Measurements from ENCODE around the gene DBR1.

The DBR1 gene

DNA sequence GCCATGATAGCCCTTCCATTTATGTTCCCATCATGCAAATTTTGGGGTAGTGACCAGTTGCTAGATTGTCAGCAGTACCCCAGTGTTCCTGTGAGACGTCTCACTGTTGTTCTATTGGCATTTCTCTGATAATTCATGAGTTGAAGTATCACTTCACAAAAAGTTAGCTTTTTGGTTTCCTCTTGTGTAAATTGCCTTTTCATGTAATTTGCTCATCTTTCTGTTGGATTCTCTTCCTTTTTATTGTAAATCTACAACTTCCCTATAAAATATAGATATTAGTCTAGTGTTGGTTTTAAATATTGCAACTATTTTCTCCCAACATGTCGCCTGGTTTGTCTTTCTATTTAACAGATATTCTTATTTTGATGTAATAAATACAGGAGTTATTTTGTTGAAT, 35.0 kb downstream of the DBR1 start:
- Histone ChIP-seq H3K9me3 (ENCODE audit: control insufficient read depth, insufficient read depth, low read depth, low read length) (no peaks in the 10 kb centered on the region), H3K4me1 (ENCODE audit: control insufficient read depth, insufficient read depth, low read length) (0 out of 2 replicates have a peak, but pooled peaks cover 4% of the 10 kb centered on the region), H3K4me3 (ENCODE audit: low read depth, low read length) (no peak overlapping the region), H3K27me3 (ENCODE audit: control insufficient read depth, insufficient read depth, low read length) (no peaks in the 10 kb centered on the region), H3K9ac (ENCODE audit: low read length) (no peak overlapping the region), H3K36me3 (ENCODE audit: control insufficient read depth, insufficient read depth, low read length) (no peaks in the 10 kb centered on the region), H3K27ac (ENCODE audit: low read depth, low read length) (no peak overlapping the region)

DNA sequence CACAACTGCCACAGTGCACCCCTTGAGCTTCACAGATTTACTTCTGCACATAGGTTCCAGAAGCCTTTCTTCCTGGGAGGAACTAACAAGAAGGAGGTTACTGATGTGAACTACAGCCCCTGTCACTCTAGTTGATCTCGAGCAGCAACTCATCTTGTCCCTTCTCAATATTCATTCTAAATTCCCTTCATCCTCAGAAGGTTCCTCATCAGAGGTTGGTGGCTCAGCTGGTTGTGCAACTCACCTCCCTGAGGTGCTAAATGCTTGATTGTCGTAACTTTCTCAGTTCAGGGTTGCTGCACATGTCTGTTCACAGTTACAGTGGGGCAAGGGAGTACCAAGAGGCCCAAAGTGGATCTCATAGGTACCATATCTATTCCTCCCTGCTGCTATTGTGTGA, 36.9 kb downstream of the DBR1 start:
- H3K27ac ChIP-seq (ENCODE audit: low read depth, low read length), result no peak overlapping the region
- 0 out of 2 replicates have a peak, but pooled peaks cover 4% of the 10 kb centered on the region for H3K4me1 ChIP-seq (ENCODE audit: control insufficient read depth, insufficient read depth, low read length)
- no peak overlapping the region for H3K9ac ChIP-seq (ENCODE audit: low read length)
- H3K36me3 ChIP-seq (ENCODE audit: control insufficient read depth, insufficient read depth, low read length), result no peaks in the 10 kb centered on the region
- no peaks in the 10 kb centered on the region for H3K9me3 ChIP-seq (ENCODE audit: control insufficient read depth, insufficient read depth, low read depth, low read length)
- H3K27me3 ChIP-seq (ENCODE audit: control insufficient read depth, insufficient read depth, low read length), result no peaks in the 10 kb centered on the region
- no peak overlapping the region for H3K4me3 ChIP-seq (ENCODE audit: low read depth, low read length)

DNA sequence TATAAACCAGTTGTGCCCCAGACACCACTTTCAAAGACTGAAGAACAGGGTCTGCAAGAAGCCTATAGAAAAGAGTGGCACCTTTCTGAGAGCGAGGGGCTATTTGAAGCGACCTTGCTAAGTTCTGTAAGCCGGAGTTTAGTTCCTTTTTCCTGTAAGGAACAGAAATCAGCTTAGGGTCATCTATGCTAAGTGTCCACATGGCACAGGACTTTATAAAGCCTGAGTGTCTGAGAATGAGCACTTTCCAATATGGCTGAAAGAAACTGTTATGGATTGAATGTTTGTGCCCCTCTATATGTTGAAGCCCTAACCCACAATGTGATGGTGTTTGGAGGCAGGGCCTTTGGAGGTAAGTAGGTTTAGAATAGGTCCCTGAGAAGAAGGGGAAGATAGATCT, 38.5 kb downstream of the DBR1 start:
- H3K27me3 ChIP-seq (ENCODE audit: control insufficient read depth, insufficient read depth, low read length), result no peaks in the 10 kb centered on the region
- H3K9me3 ChIP-seq (ENCODE audit: control insufficient read depth, insufficient read depth, low read depth, low read length), result no peaks in the 10 kb centered on the region
- no peak overlapping the region for H3K4me3 ChIP-seq (ENCODE audit: low read depth, low read length)
- H3K4me1 ChIP-seq (ENCODE audit: control insufficient read depth, insufficient read depth, low read length), result 0 out of 2 replicates have a peak, but pooled peaks cover 4% of the 10 kb centered on the region
- H3K27ac ChIP-seq (ENCODE audit: low read depth, low read length), result no peak overlapping the region
- no peaks in the 10 kb centered on the region for H3K36me3 ChIP-seq (ENCODE audit: control insufficient read depth, insufficient read depth, low read length)
- H3K9ac ChIP-seq (ENCODE audit: low read length), result no peak overlapping the region

DNA sequence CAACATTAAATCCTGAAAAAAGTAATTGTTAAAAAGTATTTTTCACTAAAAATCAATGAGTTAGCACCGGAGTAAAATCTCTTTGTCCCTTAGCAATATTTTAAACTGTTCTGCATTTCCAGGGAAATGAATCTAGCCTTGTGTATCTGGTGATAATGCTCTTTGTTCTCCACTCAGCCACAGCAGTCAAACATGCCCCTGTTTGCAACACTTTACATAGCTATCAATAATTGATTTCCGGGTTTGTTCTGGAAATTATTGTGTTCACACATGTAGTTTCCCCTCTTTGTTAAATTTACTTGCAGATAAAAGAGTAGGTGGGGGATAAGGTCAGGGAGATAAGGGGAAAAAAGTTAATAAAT, 38.9 kb downstream of the DBR1 start:
- Histone ChIP-seq H3K9ac (ENCODE audit: low read length) (no peak overlapping the region), H3K27ac (ENCODE audit: low read depth, low read length) (no peak overlapping the region), H3K9me3 (ENCODE audit: control insufficient read depth, insufficient read depth, low read depth, low read length) (no peaks in the 10 kb centered on the region), H3K36me3 (ENCODE audit: control insufficient read depth, insufficient read depth, low read length) (no peaks in the 10 kb centered on the region), H3K4me1 (ENCODE audit: control insufficient read depth, insufficient read depth, low read length) (0 out of 2 replicates have a peak, but pooled peaks cover 4% of the 10 kb centered on the region), H3K27me3 (ENCODE audit: control insufficient read depth, insufficient read depth, low read length) (no peaks in the 10 kb centered on the region), H3K4me3 (ENCODE audit: low read depth, low read length) (no peak overlapping the region)

DNA sequence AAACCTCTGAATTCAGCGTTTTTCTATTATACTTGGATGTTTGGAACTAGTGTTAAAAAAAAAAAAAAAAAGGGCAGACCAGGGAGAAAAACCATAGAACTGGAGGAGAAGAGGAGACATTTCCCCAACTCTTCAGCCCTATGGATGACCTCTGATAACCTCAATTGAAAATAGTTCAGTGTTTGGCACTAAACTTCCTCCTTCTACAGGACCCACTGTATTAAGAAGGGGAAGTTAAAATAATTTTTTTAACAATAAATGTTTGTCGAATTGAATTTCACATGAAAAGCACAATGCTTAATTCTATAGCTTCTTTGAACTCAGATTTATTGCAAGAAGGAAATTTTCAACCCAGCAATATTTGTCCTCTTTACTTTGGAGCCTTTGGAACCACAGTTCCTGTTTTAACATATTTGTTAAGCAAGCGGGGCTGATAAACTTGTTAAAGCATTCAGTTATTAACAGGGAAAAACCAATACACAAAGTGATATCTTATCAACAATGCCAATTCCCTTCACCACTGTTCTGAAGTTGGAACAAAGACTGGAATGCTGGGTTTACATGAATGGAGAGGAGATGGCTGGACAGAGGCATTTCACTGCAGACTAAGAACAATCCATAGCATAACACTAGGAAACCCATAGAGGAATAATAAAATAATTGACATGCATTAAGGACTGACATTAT, 39.4 kb downstream of the DBR1 start:
- Histone ChIP-seq H3K9me3 (ENCODE audit: control insufficient read depth, insufficient read depth, low read depth, low read length) (no peaks in the 10 kb centered on the region), H3K4me3 (ENCODE audit: low read depth, low read length) (no peak overlapping the region), H3K27me3 (ENCODE audit: control insufficient read depth, insufficient read depth, low read length) (no peaks in the 10 kb centered on the region), H3K9ac (ENCODE audit: low read length) (no peak overlapping the region), H3K27ac (ENCODE audit: low read depth, low read length) (no peak overlapping the region), H3K36me3 (ENCODE audit: control insufficient read depth, insufficient read depth, low read length) (no peaks in the 10 kb centered on the region), H3K4me1 (ENCODE audit: control insufficient read depth, insufficient read depth, low read length) (0 out of 2 replicates have a peak, but pooled peaks cover 4% of the 10 kb centered on the region)

DNA sequence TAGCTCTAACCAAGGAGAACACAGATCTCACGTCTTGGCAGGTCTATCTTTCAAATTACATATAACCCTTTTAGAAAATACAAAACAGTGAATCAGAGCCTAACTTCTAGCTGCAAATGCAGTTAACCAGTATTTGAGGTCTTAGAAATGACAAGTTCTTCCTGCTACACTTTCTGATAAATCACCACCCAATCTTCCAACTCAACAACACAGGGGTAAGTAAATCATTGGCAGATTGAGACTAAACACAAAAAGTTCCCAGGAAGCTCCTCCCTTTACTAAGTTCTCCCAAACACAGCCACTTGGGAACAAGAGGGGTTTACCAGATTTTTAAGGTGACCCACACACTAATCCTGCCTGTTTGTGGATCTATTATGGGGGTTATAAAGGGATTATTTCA, 42.5 kb downstream of the DBR1 start, which contains the start of gene A4GNT:
TSS of gene A4GNT (minus strand) at position 152 of the 400 bp plus-strand sequence. CDS start 1,134 bp downstream, outside the sequence.
- Histone ChIP-seq H3K9ac (ENCODE audit: low read length) (no peak within 1 kb of the TSS), H3K9me3 (ENCODE audit: control insufficient read depth, insufficient read depth, low read depth, low read length) (no peaks in the 10 kb centered on the region), H3K4me3 (ENCODE audit: low read depth, low read length) (no peak within 1 kb of the TSS), H3K27me3 (ENCODE audit: control insufficient read depth, insufficient read depth, low read length) (no peaks in the 10 kb centered on the region), H3K4me1 (ENCODE audit: control insufficient read depth, insufficient read depth, low read length) (0 out of 2 replicates have a peak, but pooled peaks cover 4% of the 10 kb centered on the region), H3K27ac (ENCODE audit: low read depth, low read length) (no peak within 1 kb of the TSS), H3K36me3 (ENCODE audit: control insufficient read depth, insufficient read depth, low read length) (no peaks in the 10 kb centered on the region)

DNA sequence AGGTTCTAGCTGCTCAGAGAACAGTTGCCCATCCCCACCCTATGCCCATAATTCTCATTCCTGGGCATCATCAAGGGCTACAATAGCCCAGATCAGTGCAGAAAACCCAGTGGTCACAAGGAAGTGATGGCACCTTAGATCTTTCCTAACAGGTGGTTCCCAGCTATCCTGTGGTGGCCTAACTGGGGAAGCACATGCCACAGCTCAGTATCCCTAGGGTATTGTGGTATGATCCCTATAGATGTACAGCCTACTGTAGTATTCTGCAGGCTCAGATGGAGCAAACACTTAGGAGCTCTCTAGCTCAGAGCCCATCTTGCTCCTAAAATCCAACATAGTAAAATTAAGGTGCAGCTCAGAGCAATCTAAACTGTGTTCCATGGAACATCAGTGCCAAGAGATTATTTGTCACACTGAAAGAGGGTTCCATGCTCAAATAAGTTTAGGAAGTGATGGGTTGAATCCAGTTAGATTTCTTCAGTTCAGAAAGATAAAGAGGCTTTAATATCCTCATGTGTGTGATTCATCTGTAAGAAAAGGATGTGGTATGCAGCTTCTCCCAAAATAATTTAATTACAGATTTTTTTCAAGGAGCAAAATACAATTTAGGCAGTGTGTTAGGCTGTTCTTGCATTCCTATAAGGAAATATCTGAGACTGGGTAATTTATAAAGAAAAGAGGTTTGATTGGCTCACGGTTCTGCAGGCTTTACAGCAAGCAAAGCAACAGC, 46.9 kb downstream of the DBR1 start:
- Histone ChIP-seq H3K4me3 (ENCODE audit: low read depth, low read length) (no peak overlapping the region), H3K9ac (ENCODE audit: low read length) (no peak overlapping the region), H3K9me3 (ENCODE audit: control insufficient read depth, insufficient read depth, low read depth, low read length) (peaks cover 11% of the 10 kb centered on the region), H3K36me3 (ENCODE audit: control insufficient read depth, insufficient read depth, low read length) (no peaks in the 10 kb centered on the region), H3K27me3 (ENCODE audit: control insufficient read depth, insufficient read depth, low read length) (no peaks in the 10 kb centered on the region), H3K4me1 (ENCODE audit: control insufficient read depth, insufficient read depth, low read length) (no peaks in the 10 kb centered on the region), H3K27ac (ENCODE audit: low read depth, low read length) (no peak overlapping the region)

DNA sequence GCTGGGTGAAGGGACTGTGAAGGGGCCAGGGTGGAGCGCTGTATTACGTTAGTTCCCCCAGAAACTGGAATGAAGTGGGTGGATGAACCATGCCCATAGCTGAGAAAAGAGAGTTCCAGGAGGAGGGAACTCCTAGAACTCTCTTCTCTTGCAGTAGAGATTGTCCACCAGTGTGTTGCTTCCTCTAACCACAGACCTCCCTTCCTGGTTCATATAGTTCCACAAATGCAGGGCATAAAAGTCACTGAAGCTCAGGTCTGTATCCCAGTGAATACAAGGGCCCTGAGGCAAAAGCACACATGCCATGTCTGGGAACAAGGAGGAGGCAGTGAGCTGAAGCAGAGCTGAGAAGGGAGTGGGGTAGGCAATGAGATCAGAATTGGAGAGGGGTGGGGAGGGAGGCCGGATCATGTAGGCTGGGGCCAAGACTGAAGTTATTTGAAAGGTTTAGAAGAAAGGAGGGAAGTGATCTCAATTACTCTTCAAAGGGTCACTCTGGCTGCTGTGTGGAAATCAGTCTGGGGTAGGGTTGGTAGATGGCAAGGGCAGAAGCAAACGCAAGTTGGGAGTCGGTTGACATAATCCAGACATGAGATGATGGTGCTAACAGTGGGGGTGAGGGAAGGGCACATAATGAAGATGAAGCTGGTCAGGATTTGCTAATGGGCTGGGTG, 49.0 kb downstream of the DBR1 start:
- Histone ChIP-seq H3K9me3 (ENCODE audit: control insufficient read depth, insufficient read depth, low read depth, low read length) (peaks cover 11% of the 10 kb centered on the region), H3K27me3 (ENCODE audit: control insufficient read depth, insufficient read depth, low read length) (no peaks in the 10 kb centered on the region), H3K27ac (ENCODE audit: low read depth, low read length) (no peak overlapping the region), H3K4me3 (ENCODE audit: low read depth, low read length) (no peak overlapping the region), H3K36me3 (ENCODE audit: control insufficient read depth, insufficient read depth, low read length) (no peaks in the 10 kb centered on the region), H3K9ac (ENCODE audit: low read length) (no peak overlapping the region), H3K4me1 (ENCODE audit: control insufficient read depth, insufficient read depth, low read length) (no peaks in the 10 kb centered on the region)

DNA sequence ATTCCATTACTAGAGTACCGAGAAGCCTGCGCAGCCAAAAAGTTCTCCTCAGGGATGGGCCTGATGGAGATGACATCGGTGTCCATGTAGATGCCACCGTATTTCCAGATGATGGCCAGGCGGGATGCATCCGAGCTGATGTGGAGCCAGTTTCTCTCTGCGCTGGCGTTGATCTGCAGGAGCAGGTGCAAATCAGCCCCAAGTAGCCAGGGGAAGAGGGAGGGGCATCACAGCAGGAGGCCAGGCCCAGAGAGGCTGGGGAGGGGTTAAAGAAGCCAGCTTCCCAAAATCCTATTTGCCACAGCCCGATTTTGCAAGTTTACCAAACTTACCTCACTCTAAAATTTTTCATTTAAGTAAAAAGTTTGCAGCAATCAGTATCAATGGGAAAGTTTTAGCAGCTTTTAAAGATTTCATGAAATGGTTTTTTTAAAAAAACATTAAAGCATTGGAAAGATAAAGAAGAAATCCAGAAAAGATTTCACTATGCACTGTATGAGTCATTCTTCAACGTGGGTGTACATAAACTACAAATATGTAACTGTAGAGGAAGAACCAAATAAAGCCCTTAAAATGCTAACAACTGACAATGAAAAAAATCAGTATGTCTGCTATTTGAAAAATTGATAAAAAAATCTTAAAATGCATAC, 49.9 kb downstream of the DBR1 start:
- no peaks in the 10 kb centered on the region for H3K4me1 ChIP-seq (ENCODE audit: control insufficient read depth, insufficient read depth, low read length)
- no peaks in the 10 kb centered on the region for H3K27me3 ChIP-seq (ENCODE audit: control insufficient read depth, insufficient read depth, low read length)
- H3K36me3 ChIP-seq (ENCODE audit: control insufficient read depth, insufficient read depth, low read length), result no peaks in the 10 kb centered on the region
- no peak overlapping the region for H3K9ac ChIP-seq (ENCODE audit: low read length)
- no peak overlapping the region for H3K27ac ChIP-seq (ENCODE audit: low read depth, low read length)
- H3K9me3 ChIP-seq (ENCODE audit: control insufficient read depth, insufficient read depth, low read depth, low read length), result peaks cover 11% of the 10 kb centered on the region
- H3K4me3 ChIP-seq (ENCODE audit: low read depth, low read length), result no peak overlapping the region

DNA sequence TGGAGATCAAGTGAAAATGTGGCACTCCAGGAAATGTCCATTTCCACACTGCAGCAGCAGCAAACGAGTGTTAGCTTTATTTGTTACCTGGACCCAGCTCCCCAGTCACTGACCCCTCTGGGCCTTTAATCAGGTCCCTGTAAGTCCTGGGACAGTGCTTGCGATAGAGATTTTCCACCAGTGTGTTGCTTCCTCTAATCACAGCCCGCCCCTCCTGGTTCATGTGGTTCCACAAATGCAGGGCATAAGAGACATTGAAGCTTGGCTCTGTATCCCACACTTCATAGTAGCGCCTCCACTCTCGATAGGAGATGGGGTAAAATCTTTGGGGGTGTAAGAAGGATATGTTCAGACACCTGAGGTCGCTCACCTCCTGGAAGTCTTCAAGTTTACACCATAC, 50.5 kb downstream of the DBR1 start:
- no peaks in the 10 kb centered on the region for H3K36me3 ChIP-seq (ENCODE audit: control insufficient read depth, insufficient read depth, low read length)
- peaks cover 11% of the 10 kb centered on the region for H3K9me3 ChIP-seq (ENCODE audit: control insufficient read depth, insufficient read depth, low read depth, low read length)
- H3K9ac ChIP-seq (ENCODE audit: low read length), result no peak overlapping the region
- H3K27ac ChIP-seq (ENCODE audit: low read depth, low read length), result no peak overlapping the region
- no peak overlapping the region for H3K4me3 ChIP-seq (ENCODE audit: low read depth, low read length)
- H3K4me1 ChIP-seq (ENCODE audit: control insufficient read depth, insufficient read depth, low read length), result no peaks in the 10 kb centered on the region
- no peaks in the 10 kb centered on the region for H3K27me3 ChIP-seq (ENCODE audit: control insufficient read depth, insufficient read depth, low read length)

DNA sequence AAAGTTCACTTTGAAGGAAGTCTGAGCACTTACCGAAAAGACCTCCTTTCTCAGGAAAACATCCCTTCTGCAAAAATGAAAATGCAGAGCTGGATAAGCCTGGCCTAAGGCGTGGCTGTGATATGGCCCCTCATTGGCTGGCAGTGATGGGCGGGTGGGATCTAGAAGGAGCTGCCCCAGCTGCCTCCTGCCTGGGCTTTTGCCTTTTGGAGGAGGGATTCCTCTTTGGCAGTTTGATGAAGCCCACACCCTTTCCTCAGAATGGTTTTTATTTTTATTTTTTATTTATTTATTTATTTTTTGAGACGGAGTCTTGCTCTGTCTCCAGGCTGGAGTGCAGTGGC, 55.3 kb downstream of the DBR1 start:
- no peak overlapping the region for H3K4me3 ChIP-seq (ENCODE audit: low read depth, low read length)

More for the DNA sequence above, 55.3 kb downstream of the DBR1 start:
- Histone ChIP-seq H3K27ac (ENCODE audit: low read depth, low read length) (no peak overlapping the region), H3K36me3 (ENCODE audit: control insufficient read depth, insufficient read depth, low read length) (no peaks in the 10 kb centered on the region), H3K9ac (ENCODE audit: low read length) (no peak overlapping the region), H3K27me3 (ENCODE audit: control insufficient read depth, insufficient read depth, low read length) (no peaks in the 10 kb centered on the region), H3K4me1 (ENCODE audit: control insufficient read depth, insufficient read depth, low read length) (peaks cover 4% of the 10 kb centered on the region), H3K9me3 (ENCODE audit: control insufficient read depth, insufficient read depth, low read depth, low read length) (peaks cover 14% of the 10 kb centered on the region)

All from HUES6 (cell line).